Heart left ventricle (tissue), 16 donors: ENCODE measurements around the gene VGLL4. TPM values are rescaled to one million over a fixed set of nuclear protein-coding genes. Genes with fewer than 3 reads are reported as not detected.

Experiments used
- ATAC-seq, 4 donors: fragments of 200-7000 bp; cut with Tn5 transposase; one replicate each; pipeline ENCODE4 v1.9.1; 2020 to 2022; ENCODE audit warnings: moderate library complexity in 4 of 4, mild to moderate bottlenecking in 3 of 4, moderate number of reproducible peaks in 1 of 4
- DNase-seq, 5 donors: peaks; one replicate each; pipeline ENCODE4 v3.0.0-alpha.2; 2020
- H3K27ac ChIP-seq, 12 donors: fragments of 200-600 bp; sonication (generic) in 4 of 12; one replicate each; pipeline versions ENCODE4 v1.5.0 to v1.8.0; 2016 to 2022; ENCODE audit warnings: mild to moderate bottlenecking in 2 of 12
- H3K27me3 ChIP-seq, 9 donors: fragments of 200-600 bp; sonication (generic) in 2 of 9; one replicate each; pipeline versions ENCODE4 v1.5.1 to v1.8.0; 2016 to 2022; ENCODE audit warnings: mild to moderate bottlenecking in 3 of 9
- H3K36me3 ChIP-seq, 9 donors: fragments of 200-600 bp; sonication (generic) in 2 of 9; one replicate each; pipeline versions ENCODE4 v1.5.0 to v1.8.0; 2018 to 2022; ENCODE audit warnings: mild to moderate bottlenecking in 2 of 9
- H3K4me1 ChIP-seq, 12 donors: fragments of 200-600 bp; sonication (generic) in 4 of 12; one replicate each; pipeline versions ENCODE4 v1.5.0 to v1.8.0; 2016 to 2022; ENCODE audit warnings: mild to moderate bottlenecking in 3 of 12
- H3K4me3 ChIP-seq, 12 donors: fragments of 200-600 bp; sonication (generic) in 4 of 12; one replicate each; pipeline versions ENCODE4 v1.5.0 to v1.8.0; 2017 to 2022; ENCODE audit warnings: mild to moderate bottlenecking in 9 of 12, moderate library complexity in 4 of 12
- H3K9me3 ChIP-seq, 12 donors: fragments of 200-600 bp; sonication (generic) in 4 of 12; one replicate each; pipeline versions ENCODE4 v1.5.0 to v1.8.0; 2016 to 2022; ENCODE audit warnings: mild to moderate bottlenecking in 1 of 12
- CTCF ChIP-seq, 12 donors: fragments of 200-600 bp; sonication (generic) in 4 of 12; IDR thresholded peaks; one replicate each; pipeline versions ENCODE4 v1.5.0 to v1.8.0; 2018 to 2022; ENCODE audit warnings: antibody characterized with exemption in 12 of 12, mild to moderate bottlenecking in 5 of 12
- POLR2A ChIP-seq, 2 donors: fragments of 450-650 bp; IDR thresholded peaks; one replicate each; pipeline ENCODE4 v1.6.1; 2017; ENCODE audit warnings: antibody characterized with exemption in 2 of 2, mild to moderate bottlenecking in 2 of 2, moderate library complexity in 2 of 2
- WGBS, 4 donors: extraction: QIAGEN DNeasy Blood & Tissue Kit in 2 of 4; methylation state at CpG; one replicate each; pipeline versions ENCODE4 v1.1.5 to v1.1.7; 2013 to 2018; 5-methylcytosine and 5-hydroxymethylcytosine counted together
- intact Hi-C, 10 donors: fragments of 100-400 bp; cut with DNase I; formaldehyde crosslinking; loops; one replicate each; pipeline versions ENCODE4 v1.11.1 to v1.14.2; 2022
- polyA plus RNA-seq, 2 donors: library from polyadenylated mRNA; stranded (reverse); fragments of 200-250 nt; gene quantifications; one replicate each; pipeline ENCODE4 v1.2.3, GENCODE V29; 2013
- total RNA-seq, 9 donors: library from RNA; depleted of rRNA in 2 of 9; stranded (reverse); fragments of >200 nt in 2 of 9; fragmentation: NEBNext Ultra II Directional in 3 of 9; extraction: Animal tissue kit (Norgen Biotek cat#: 25700) in 3 of 9; gene quantifications; one replicate each; pipeline versions ENCODE4 v1.1.0 to v1.2.4, GENCODE V29; 2016 to 2023
- donor health status: ischemic (EF 13 %, LVEDD 7.1; RV severe dilation, severe dysfunction).
- donor health status: healthy with polysubstance abuse.
- donor health status: DM: no; HTN: yes; CAD: no.
- donor health status: DM: no; HTN: no; CAD: no.
- donor health status: ischemic (EF 25% LVEDD 6.9; RV normal size, moderate dysfunction).
- donor health status: ischemic (EF 25% LVEDD 5.7; RV mildly dilated, moderate dysfunction).
- donor health status: healthy.
- donor health status: DM: yes; HTN: yes; CAD: no.
- donor health status: ischemic (EF 35%, LVEDD 5.7; RV mildly dilated, moderate dysfunction).
- donor health status: nonischemic (EF 11% LVEDD 7.7; RV severe dilation, severe dysfunction).
- donor health status: DM: yes; HTN: yes; CAD: no.
- donor health status: PGD.
- donor health status: ischemic (EF 29% LVEDD 5.4; RV normal size, mild dysfunction).
- donor health status: nonischemic (EF 23%, LVEDD 6.1; RV moderate dilation, normal function).

VGLL4 gene
- total and polyA plus RNA-seq, 11 donors, result 24.0 to 40.4 (median 27.0) TPM

- ATAC-seq, result peak in 3 of 4 donors; percentile 4 to 60 (median 16)
- intact Hi-C loops, result no loop called here
- peak overlapping the region in 11 of 12 donors; percentile 2 to 96 (median 82) for H3K27ac ChIP-seq
- peaks cover 9 to 70% (median 45%) of the 10 kb centered on the region in 12 donors for H3K4me1 ChIP-seq
- TF ChIP-seq POLR2A (IDR thresholded peaks at IDR 0.05), result no peak
- no peak for TF ChIP-seq CTCF (IDR thresholded peaks at IDR 0.05)
- H3K27me3 ChIP-seq, result no peaks in the 10 kb centered on the region
- H3K9me3 ChIP-seq, result no peaks in the 10 kb centered on the region
- H3K4me3 ChIP-seq, result no peak overlapping the region
- H3K36me3 ChIP-seq, result peaks cover 0 to 30% (median 10%) of the 10 kb centered on the region in 9 donors
- peak in 1 of 5 donors; percentile 37 for DNase-seq
- WGBS, 4 donors, result 67 to 79% (median 71%) methylated on average over 20 of the region's 20 CpGs
These were observed 72.8 kb downstream of the VGLL4 start for GRCh38 chr3:11570789-11571495.

GRCh38 chr3:11570251-11570650 is 73.5 kb downstream of the VGLL4 start:
- Histone ChIP-seq H3K36me3 (peaks cover 0 to 32% (median 10%) of the 10 kb centered on the region in 9 donors), H3K27me3 (no peaks in the 10 kb centered on the region), H3K4me1 (peaks cover 9 to 70% (median 49%) of the 10 kb centered on the region in 12 donors), H3K4me3 (no peak overlapping the region), H3K27ac (peak overlapping the region in 11 of 12 donors; percentile 2 to 96 (median 82)), H3K9me3 (no peaks in the 10 kb centered on the region)
- TF ChIP-seq CTCF (IDR thresholded peaks at IDR 0.05), result no peak
- TF ChIP-seq POLR2A (IDR thresholded peaks at IDR 0.05), result no peak
- intact Hi-C loops, result no loop called here
- WGBS, 4 donors, result 40 to 57% (median 51%) methylated on average over 12 to 13 of the region's 13 CpGs
- DNase-seq (no peak), ATAC-seq (peak in 1 of 4 donors; percentile 4)

GRCh38 chr3:11569156-11569741 is 74.5 kb downstream of the VGLL4 start:
- DNase-seq (no peak), ATAC-seq (no peak)
- Histone ChIP-seq H3K9me3 (no peaks in the 10 kb centered on the region), H3K4me1 (peaks cover 9 to 80% (median 54%) of the 10 kb centered on the region in 12 donors), H3K27ac (peak overlapping the region; percentile 18 to 96 (median 86)), H3K4me3 (peak overlapping the region in 1 of 12 donors; percentile 44), H3K36me3 (peaks cover 0 to 35% (median 12%) of the 10 kb centered on the region in 9 donors), H3K27me3 (no peaks in the 10 kb centered on the region)
- TF ChIP-seq CTCF (IDR thresholded peaks at IDR 0.05) (no peak), POLR2A (IDR thresholded peaks at IDR 0.05) (no peak)
- intact Hi-C loops, result loop anchor here in 8 of 10 donors (2.0 to 10.0 kb wide), 6 partner anchors 33 to 184 kb away; partner anchors contain the start of gene VGLL4 (in 6 of the 8)
- WGBS, 4 donors, result 72 to 81% (median 79%) methylated on average over 13 of the region's 13 CpGs
